ENCODE measurements around the gene DLG2.

DNA sequence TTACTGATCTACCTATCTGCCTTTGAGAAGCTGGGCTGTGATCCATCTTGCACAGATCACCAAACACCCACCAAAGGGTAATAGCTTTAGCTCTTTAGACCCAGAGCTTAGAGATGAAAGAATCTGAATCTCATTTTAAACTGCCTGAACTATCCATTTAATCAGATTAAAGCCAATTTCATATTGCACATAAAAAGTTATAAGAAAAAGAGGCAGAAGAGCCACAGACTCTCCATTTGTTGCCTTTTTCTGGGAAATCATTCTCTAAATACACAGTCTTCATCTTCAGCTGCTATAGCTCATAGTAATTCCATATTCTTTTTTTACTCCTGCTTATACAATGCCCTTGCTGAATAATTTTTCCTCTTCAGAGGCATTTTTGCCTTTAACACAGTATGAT, 271.2 kb downstream of the DLG2 start:
- no peak for TF ChIP-seq CTCF (IDR thresholded peaks at IDR 0.05)
- TF ChIP-seq POLR2AphosphoS5 (IDR thresholded peaks at IDR 0.05): no peak
- TF ChIP-seq POLR2A (IDR thresholded peaks at IDR 0.05; ENCODE audit: low read depth): no peak
- TF ChIP-seq EP300 (IDR thresholded peaks at IDR 0.05): no peak
